ENCODE results near the gene ZNF326. TPM values are rescaled to one million over a fixed set of nuclear protein-coding genes. Genes with fewer than 3 reads are reported as not detected.

The ZNF326 gene, protein sequence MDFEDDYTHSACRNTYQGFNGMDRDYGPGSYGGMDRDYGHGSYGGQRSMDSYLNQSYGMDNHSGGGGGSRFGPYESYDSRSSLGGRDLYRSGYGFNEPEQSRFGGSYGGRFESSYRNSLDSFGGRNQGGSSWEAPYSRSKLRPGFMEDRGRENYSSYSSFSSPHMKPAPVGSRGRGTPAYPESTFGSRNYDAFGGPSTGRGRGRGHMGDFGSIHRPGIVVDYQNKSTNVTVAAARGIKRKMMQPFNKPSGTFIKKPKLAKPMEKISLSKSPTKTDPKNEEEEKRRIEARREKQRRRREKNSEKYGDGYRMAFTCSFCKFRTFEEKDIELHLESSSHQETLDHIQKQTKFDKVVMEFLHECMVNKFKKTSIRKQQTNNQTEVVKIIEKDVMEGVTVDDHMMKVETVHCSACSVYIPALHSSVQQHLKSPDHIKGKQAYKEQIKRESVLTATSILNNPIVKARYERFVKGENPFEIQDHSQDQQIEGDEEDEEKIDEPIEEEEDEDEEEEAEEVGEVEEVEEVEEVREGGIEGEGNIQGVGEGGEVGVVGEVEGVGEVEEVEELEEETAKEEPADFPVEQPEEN
- 30.6 and 31.8 TPM in 2 replicates for total RNA-seq (2021; fragmentation: NEBNext Ultra II Directional; extraction: Animal tissue kit (Norgen Biotek cat#: 25700))
- 12.2 and 12.7 TPM in 2 replicates for polyA plus RNA-seq (2011; rRNA removed)
- polyA plus RNA-seq (2011; cell fraction: cytosol; rRNA removed) = 18.4 TPM
- polyA plus RNA-seq (2011; cell fraction: nucleus; rRNA removed) = 10.8 TPM
- 16.4 to 28.6 TPM (median 19.6 TPM) in 4 replicates for polyA plus RNA-seq (2012, experiment 1 of 2)
- polyA plus RNA-seq (2012, experiment 2 of 2) = 3.4 TPM
- polyA plus RNA-seq (2013, experiment 1 of 2) = 24.0 TPM
- 21.0 TPM for polyA plus RNA-seq (2013, experiment 2 of 2)
- polyA minus RNA-seq (2011; rRNA and poly(A)+ RNA removed) = 16.5 and 21.8 TPM in 2 replicates
- polyA minus RNA-seq (2011; cell fraction: cytosol; rRNA and poly(A)+ RNA removed) = 14.5 TPM
- polyA minus RNA-seq (2011; cell fraction: nucleus; rRNA and poly(A)+ RNA removed) = 60.4 TPM
- long read RNA-seq, experiment 1, partial matches to known transcripts = 8 of 32 reads
- long read RNA-seq, experiment 1, other reads (novel, unspliced or antisense) = 23 of 32 reads
- long read RNA-seq, experiment 2, partial matches to known transcripts = 11 of 22 reads
- long read RNA-seq, experiment 2, other reads (novel, unspliced or antisense) = 9 of 22 reads

DNA sequence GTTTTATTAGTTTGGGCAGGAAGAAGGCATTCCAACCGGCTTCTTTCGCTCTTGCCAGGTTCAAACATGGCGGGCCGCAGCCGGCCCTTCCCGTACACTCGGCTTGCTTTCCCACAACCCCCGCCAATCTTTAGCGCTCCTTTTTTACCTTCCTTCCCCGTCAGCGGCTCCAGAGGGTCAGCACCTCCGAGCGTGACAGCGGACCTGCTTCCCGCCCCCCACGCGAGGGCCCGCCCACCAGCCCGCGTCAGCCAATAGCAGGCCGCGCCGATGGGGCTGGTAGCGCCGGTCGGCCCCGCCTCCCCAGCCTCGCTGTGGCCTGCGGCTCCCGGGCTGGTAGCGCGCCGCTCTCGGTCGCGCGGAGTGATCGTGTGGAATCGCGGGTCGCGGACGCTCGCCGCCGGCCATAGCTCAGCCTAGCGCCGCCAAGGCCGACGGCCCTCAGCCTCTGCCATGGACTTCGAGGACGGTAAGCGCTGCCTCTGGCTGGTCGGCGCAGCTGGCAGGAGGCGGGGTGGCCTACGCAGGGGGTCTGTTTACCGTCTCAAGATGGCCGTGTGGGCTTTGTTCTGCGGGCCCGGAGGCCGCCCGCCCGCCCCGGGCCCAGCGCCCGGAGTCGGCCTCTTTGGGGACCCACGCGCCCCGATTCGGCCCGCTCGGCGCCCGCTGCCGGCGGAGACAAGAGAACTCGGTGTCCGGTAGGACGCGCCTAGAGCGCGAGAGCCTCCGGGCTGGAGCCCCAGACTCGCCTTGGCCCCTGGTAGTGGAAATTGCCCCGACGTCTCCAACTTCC is at the start of gene ZNF326:
ZNF326 (plus strand) TSS at position 306 of the 793 bp plus-strand sequence; CDS start at position 454, 148 bp downstream.
- CTCF ChIA-PET (ENCODE audit: partially characterized antibody) = interaction anchor here (1.3 kb wide), 1 partner anchor 190 kb away, joined by 3 read pairs; no protein-coding TSS in a partner anchor
- Histone ChIP-seq H3K79me1 (ENCODE audit: low read depth, low read length) (no peaks in the 10 kb centered on the region), H2AFZ (ENCODE audit: low read length) (peak within 1 kb of the TSS; percentile 90), H2BK120ac (replicated peaks; ENCODE audit: low read depth, low read length) (no peak within 1 kb of the TSS), H3K4me3 (ENCODE audit: extremely low read depth in 1 of 4, insufficient read depth in 2 of 4, low read depth in 3 of 4, low read length in 4 of 4) (peak within 1 kb of the TSS; percentile 71 to 98 (median 95)), H2AK5ac (ENCODE audit: low read depth, low read length) (peak within 1 kb of the TSS; percentile 10; the same call in 1 of the 2 replicates), H3K27me3 (replicated peaks in 1 of 4; ENCODE audit: control insufficient read depth in 3 of 4, extremely low read depth in 1 of 4, insufficient read depth in 3 of 4, low read length in 3 of 4) (no peaks in the 10 kb centered on the region), H2BK5ac (ENCODE audit: low read depth, low read length) (peak within 1 kb of the TSS; percentile 98), H3K36me3 (ENCODE audit: control insufficient read depth in 2 of 4, insufficient read depth in 4 of 4, low read length in 3 of 4) (peaks cover 0 to 8% (median 0%) of the 10 kb centered on the region in 4 experiments; a peak in 1 of 8 replicates), H3K27ac (ENCODE audit: low read depth, low read length) (peak within 1 kb of the TSS; percentile 99), H3K18ac (ENCODE audit: extremely low read depth, low read length) (peak within 1 kb of the TSS; percentile 99), H3K56ac (replicated peaks; ENCODE audit: insufficient read length, low read depth, low read length) (peak within 1 kb of the TSS; percentile 81), H3K4me1 (replicated peaks in 1 of 4; ENCODE audit: control insufficient read depth in 3 of 4, insufficient read depth in 4 of 4, low read length in 3 of 4) (peaks cover 0 to 3% (median 1%) of the 10 kb centered on the region in 4 experiments; a peak in 3 of 7 replicates), H4K5ac (ENCODE audit: insufficient read length, low read depth, low read length) (peak within 1 kb of the TSS; percentile 93), H4K8ac (ENCODE audit: extremely low read depth, insufficient read depth, low read length) (peak within 1 kb of the TSS; percentile 98; the same call in 1 of the 2 replicates), H3K23ac (ENCODE audit: insufficient read length) (no peak within 1 kb of the TSS), H3K4ac (replicated peaks; ENCODE audit: insufficient read length, low read depth, low read length) (no peak within 1 kb of the TSS), H3K4me2 (ENCODE audit: insufficient read depth in 1 of 2, low read depth in 2 of 2, low read length in 2 of 2) (peak within 1 kb of the TSS; percentile 59 to 76), H2BK15ac (ENCODE audit: low read length) (peak within 1 kb of the TSS; percentile 53; the same call in 1 of the 2 replicates), H3K14ac (ENCODE audit: insufficient read length) (no peak within 1 kb of the TSS), H2BK12ac (ENCODE audit: low read depth, low read length) (peak within 1 kb of the TSS; percentile 94), H3K23me2 (ENCODE audit: low read depth, low read length) (peaks cover 2% of the 10 kb centered on the region; the same call in 1 of the 2 replicates), H3K9me3 (ENCODE audit: insufficient read depth in 2 of 2, low read depth in 1 of 2, low read length in 1 of 2) (no peaks in the 10 kb centered on the region), H2BK20ac (ENCODE audit: low read length) (0 out of 2 replicates have a peak within 1 kb of the TSS, but pooled peaks have one; percentile 44), H4K91ac (replicated peaks; ENCODE audit: insufficient read length, low read length) (peak within 1 kb of the TSS; percentile 92), H4K20me1 (replicated peaks in 1 of 2; ENCODE audit: control insufficient read depth in 1 of 2, insufficient read depth in 2 of 2, low read length in 2 of 2) (peaks cover 3 to 7% of the 10 kb centered on the region in 2 experiments), H3K79me2 (ENCODE audit: control insufficient read depth in 1 of 2, insufficient read depth in 2 of 2, low read length in 2 of 2) (peaks cover 16 to 50% of the 10 kb centered on the region in 2 experiments), H3K9ac (replicated peaks in 1 of 4; ENCODE audit: extremely low read depth in 1 of 4, low read depth in 3 of 4, low read length in 3 of 4) (peak within 1 kb of the TSS; percentile 81 to 99 (median 98))
- DNase-seq (ENCODE audit: low read depth in 1 of 2, low spot score in 2 of 2) (peak; percentile 89 to 99), FAIRE-seq (no peak)
- 5% methylated on average over 47 of the region's 88 CpGs; no CpG with 5 or more reads in 1 of the 2 experiments for WGBS, 2 experiments (ENCODE audit: extremely low coverage in 1 of 2, insufficient coverage in 1 of 2, insufficient read length in 1 of 2, insufficient replicate concordance in 2 of 2, low coverage in 1 of 2, low lambda C conversion rate in 2 of 2, missing lambda C conversion rate in 1 of 2)
- POLR2A ChIA-PET (ENCODE audit: partially characterized antibody) = interaction anchor here (1.3 to 2.3 kb wide), 2 partner anchors 174 to 193 kb away, joined by 3 to 14 read pairs; partner anchors contain the start of gene LRRC8D
- TF ChIP-seq TBP (IDR thresholded peaks at IDR 0.05; ENCODE audit: low read depth, low read length) (peak; percentile 90), TAF1 (IDR thresholded peaks at IDR 0.05; ENCODE audit: low read depth, low read length) (peak; percentile 95), SUZ12 (IDR thresholded peaks at IDR 0.05; ENCODE audit: low read length) (no peak), SAP30 (IDR thresholded peaks at IDR 0.05; ENCODE audit: insufficient read depth, insufficient replicate concordance, low read length) (no peak), CHD1 (IDR thresholded peaks at IDR 0.05; ENCODE audit: low read depth, low read length) (no peak), RFX5 (IDR thresholded peaks at IDR 0.05; ENCODE audit: borderline replicate concordance, low read depth, low read length) (no peak)

All from H1 (cell line).